ENCODE measurements around the gene ITSN1. TPM values are rescaled to one million over a fixed set of nuclear protein-coding genes. Genes with fewer than 3 reads are reported as not detected.

Gene ITSN1
- polyA plus RNA-seq, 1 donor from 2014 or later: 35.1 TPM

DNA sequence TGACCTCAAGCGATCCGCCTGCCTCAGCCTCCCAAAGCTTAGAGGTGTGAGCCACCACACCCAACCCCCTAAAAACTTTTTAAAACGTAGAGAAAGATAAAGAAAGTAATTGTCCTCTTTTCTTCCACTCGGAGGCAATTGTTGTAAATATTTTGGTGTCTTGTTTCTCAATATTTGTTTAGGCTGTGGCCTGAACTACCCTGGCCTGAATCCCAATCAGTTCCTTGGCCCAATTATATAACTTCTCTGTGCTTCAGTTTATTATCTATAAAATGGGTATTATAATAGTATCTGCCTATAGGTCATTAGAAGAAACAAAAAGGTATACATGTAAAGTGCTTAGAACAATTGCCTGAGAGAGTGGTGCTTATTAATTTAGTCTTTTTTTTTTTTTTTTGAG lies 275.1 kb downstream of the ITSN1 start:
- Histone ChIP-seq H3K4me2 (ENCODE audit: low read length) (no peak overlapping the region), H3K27me3 (ENCODE audit: insufficient read depth, low read depth, low read length) (no peaks in the 10 kb centered on the region), H3K79me2 (replicated peaks; ENCODE audit: insufficient read depth, low read length) (peaks cover 21% of the 10 kb centered on the region), H3F3A (ENCODE audit: insufficient read depth, low read length, poor library complexity, severe bottlenecking) (no peaks in the 10 kb centered on the region), H3K4me3 (ENCODE audit: low read length) (no peak overlapping the region), H3K9me3 (ENCODE audit: low read length) (no peaks in the 10 kb centered on the region), H4K20me1 (ENCODE audit: insufficient read depth) (no peaks in the 10 kb centered on the region), H2AFZ (ENCODE audit: low read depth, low read length) (no peak overlapping the region), H3K36me3 (ENCODE audit: insufficient read depth, low read length) (peaks cover 10% of the 10 kb centered on the region), H3K27ac (ENCODE audit: low read length) (no peak overlapping the region), H3K9me2 (ENCODE audit: insufficient read depth, low read length) (no peaks in the 10 kb centered on the region), H3K9ac (ENCODE audit: low read length) (no peak overlapping the region)
- TF ChIP-seq EZH2 (IDR thresholded peaks at IDR 0.05; ENCODE audit: borderline replicate concordance, insufficient read depth, low read length, poor library complexity, severe bottlenecking) (no peak), TAF1 (IDR thresholded peaks at IDR 0.05; ENCODE audit: low read depth) (no peak), MXI1 (conservative IDR thresholded peaks at IDR 0.05; ENCODE audit: poor library complexity, severe bottlenecking) (no peak), RAD21 (conservative IDR thresholded peaks at IDR 0.05) (no peak), POLR2AphosphoS5 (IDR thresholded peaks at IDR 0.05) (no peak)

DNA sequence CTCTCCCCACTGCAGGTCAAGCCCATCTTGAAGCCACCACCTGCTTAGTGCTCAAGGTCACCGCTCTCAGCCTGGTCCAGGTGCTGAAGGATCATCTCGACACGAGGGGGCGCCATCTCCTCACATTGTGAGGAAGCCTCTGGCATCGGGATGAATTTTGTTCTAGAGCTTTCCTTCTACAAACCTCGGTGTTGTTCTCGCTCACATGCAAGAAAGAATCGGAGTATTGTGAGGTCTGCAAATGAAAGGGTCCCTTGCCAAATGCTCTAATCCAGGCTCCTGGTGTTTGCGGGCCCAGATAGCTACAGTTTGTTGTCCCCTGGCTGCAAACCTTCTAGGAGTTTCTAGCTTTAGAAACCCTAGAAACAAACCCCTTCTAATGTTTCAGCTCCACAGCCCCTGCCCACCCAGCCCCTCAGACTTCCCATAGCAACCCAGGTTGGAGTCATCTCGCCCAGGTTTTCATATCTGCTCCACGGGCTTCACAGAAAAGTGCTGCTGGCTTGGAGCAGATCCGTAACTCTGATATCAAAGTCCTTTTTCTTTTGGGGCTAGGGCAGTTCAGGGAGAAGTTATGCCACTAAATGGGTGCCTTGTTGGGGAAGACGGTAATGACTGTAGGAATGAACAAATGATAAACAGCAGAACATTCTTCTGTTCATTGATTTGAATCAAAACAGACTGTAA lies 281.9 kb downstream of the ITSN1 start:
- Histone ChIP-seq H3F3A (ENCODE audit: insufficient read depth, low read length, poor library complexity, severe bottlenecking) (no peaks in the 10 kb centered on the region), H3K27ac (ENCODE audit: low read length) (no peak overlapping the region), H3K36me3 (ENCODE audit: insufficient read depth, low read length) (no peaks in the 10 kb centered on the region), H2AFZ (ENCODE audit: low read depth, low read length) (no peak overlapping the region), H3K4me2 (ENCODE audit: low read length) (no peak overlapping the region), H3K79me2 (replicated peaks; ENCODE audit: insufficient read depth, low read length) (no peaks in the 10 kb centered on the region), H4K20me1 (ENCODE audit: insufficient read depth) (no peaks in the 10 kb centered on the region), H3K9ac (ENCODE audit: low read length) (no peak overlapping the region), H3K27me3 (ENCODE audit: insufficient read depth, low read depth, low read length) (no peaks in the 10 kb centered on the region), H3K4me3 (ENCODE audit: low read length) (no peak overlapping the region), H3K9me3 (ENCODE audit: low read length) (no peaks in the 10 kb centered on the region), H3K9me2 (ENCODE audit: insufficient read depth, low read length) (no peaks in the 10 kb centered on the region)
- TF ChIP-seq SMC3 (conservative IDR thresholded peaks at IDR 0.05; ENCODE audit: poor library complexity) (peak; percentile 100), EP300 (conservative IDR thresholded peaks at IDR 0.05; ENCODE audit: poor library complexity, severe bottlenecking) (peak; percentile 24), TAF1 (IDR thresholded peaks at IDR 0.05; ENCODE audit: low read depth) (no peak), RAD21 (conservative IDR thresholded peaks at IDR 0.05) (peak; percentile 100), EZH2 (IDR thresholded peaks at IDR 0.05; ENCODE audit: borderline replicate concordance, insufficient read depth, low read length, poor library complexity, severe bottlenecking) (no peak), MXI1 (conservative IDR thresholded peaks at IDR 0.05; ENCODE audit: poor library complexity, severe bottlenecking) (peak; percentile 39)
- TF ChIP-seq, protein P1, sequence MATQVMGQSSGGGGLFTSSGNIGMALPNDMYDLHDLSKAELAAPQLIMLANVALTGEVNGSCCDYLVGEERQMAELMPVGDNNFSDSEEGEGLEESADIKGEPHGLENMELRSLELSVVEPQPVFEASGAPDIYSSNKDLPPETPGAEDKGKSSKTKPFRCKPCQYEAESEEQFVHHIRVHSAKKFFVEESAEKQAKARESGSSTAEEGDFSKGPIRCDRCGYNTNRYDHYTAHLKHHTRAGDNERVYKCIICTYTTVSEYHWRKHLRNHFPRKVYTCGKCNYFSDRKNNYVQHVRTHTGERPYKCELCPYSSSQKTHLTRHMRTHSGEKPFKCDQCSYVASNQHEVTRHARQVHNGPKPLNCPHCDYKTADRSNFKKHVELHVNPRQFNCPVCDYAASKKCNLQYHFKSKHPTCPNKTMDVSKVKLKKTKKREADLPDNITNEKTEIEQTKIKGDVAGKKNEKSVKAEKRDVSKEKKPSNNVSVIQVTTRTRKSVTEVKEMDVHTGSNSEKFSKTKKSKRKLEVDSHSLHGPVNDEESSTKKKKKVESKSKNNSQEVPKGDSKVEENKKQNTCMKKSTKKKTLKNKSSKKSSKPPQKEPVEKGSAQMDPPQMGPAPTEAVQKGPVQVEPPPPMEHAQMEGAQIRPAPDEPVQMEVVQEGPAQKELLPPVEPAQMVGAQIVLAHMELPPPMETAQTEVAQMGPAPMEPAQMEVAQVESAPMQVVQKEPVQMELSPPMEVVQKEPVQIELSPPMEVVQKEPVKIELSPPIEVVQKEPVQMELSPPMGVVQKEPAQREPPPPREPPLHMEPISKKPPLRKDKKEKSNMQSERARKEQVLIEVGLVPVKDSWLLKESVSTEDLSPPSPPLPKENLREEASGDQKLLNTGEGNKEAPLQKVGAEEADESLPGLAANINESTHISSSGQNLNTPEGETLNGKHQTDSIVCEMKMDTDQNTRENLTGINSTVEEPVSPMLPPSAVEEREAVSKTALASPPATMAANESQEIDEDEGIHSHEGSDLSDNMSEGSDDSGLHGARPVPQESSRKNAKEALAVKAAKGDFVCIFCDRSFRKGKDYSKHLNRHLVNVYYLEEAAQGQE (IDR thresholded peaks at IDR 0.05; ENCODE audit: borderline replicate concordance): no peak
- TF ChIP-seq, protein P2, sequence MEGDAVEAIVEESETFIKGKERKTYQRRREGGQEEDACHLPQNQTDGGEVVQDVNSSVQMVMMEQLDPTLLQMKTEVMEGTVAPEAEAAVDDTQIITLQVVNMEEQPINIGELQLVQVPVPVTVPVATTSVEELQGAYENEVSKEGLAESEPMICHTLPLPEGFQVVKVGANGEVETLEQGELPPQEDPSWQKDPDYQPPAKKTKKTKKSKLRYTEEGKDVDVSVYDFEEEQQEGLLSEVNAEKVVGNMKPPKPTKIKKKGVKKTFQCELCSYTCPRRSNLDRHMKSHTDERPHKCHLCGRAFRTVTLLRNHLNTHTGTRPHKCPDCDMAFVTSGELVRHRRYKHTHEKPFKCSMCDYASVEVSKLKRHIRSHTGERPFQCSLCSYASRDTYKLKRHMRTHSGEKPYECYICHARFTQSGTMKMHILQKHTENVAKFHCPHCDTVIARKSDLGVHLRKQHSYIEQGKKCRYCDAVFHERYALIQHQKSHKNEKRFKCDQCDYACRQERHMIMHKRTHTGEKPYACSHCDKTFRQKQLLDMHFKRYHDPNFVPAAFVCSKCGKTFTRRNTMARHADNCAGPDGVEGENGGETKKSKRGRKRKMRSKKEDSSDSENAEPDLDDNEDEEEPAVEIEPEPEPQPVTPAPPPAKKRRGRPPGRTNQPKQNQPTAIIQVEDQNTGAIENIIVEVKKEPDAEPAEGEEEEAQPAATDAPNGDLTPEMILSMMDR (IDR thresholded peaks at IDR 0.05; ENCODE audit: poor library complexity, severe bottlenecking): peak; percentile 97
